ENCODE data around the gene LY6G6F.

DNA sequence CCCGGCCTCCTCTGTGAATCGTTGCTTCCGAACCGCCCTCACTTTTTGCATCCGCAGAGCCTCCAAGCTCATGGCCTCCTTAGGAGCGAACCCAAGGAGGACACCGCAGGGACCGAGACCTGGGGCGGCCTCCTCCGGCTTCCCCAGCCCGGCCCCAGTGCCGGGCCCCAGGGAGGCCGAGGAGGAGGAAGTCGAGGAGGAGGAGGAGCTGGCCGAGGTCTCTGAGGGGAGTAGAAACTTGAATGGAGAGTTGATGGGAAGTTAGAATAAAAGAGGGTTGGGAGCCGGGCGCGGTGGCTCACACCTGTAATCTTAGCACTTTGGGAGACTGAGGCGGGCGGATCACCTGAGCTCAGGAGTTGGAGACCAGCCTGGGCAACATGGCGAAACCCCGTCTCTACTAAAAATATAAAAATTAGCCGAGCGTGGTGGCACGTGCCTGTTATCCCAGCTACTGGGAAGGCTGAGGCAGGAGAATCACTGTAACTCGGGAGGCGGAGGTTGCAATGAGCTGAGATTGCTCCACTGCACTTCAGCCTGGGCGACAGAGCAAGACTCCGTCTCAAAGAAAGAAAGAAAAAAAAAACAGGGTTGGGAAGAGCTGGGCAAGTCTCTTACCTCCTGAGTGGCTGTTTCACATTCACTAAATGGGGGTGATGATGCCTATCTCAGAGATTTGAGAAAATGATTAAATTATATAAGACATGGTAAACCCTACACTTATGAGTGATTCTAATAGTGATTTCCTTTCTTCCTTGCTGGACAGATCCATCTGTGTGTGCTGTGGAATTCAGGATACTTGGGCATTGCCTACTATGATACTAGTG is 33.9 kb downstream of the LY6G6F start:
- TF ChIP-seq BRCA1 (CRISPR knock-in tag; IDR thresholded peaks at IDR 0.05) (no peak), AGO1 (IDR thresholded peaks at IDR 0.05; ENCODE audit: low read depth, low read length, poor library complexity, severe bottlenecking) (no peak)
- TF ChIP-seq, protein P1, sequence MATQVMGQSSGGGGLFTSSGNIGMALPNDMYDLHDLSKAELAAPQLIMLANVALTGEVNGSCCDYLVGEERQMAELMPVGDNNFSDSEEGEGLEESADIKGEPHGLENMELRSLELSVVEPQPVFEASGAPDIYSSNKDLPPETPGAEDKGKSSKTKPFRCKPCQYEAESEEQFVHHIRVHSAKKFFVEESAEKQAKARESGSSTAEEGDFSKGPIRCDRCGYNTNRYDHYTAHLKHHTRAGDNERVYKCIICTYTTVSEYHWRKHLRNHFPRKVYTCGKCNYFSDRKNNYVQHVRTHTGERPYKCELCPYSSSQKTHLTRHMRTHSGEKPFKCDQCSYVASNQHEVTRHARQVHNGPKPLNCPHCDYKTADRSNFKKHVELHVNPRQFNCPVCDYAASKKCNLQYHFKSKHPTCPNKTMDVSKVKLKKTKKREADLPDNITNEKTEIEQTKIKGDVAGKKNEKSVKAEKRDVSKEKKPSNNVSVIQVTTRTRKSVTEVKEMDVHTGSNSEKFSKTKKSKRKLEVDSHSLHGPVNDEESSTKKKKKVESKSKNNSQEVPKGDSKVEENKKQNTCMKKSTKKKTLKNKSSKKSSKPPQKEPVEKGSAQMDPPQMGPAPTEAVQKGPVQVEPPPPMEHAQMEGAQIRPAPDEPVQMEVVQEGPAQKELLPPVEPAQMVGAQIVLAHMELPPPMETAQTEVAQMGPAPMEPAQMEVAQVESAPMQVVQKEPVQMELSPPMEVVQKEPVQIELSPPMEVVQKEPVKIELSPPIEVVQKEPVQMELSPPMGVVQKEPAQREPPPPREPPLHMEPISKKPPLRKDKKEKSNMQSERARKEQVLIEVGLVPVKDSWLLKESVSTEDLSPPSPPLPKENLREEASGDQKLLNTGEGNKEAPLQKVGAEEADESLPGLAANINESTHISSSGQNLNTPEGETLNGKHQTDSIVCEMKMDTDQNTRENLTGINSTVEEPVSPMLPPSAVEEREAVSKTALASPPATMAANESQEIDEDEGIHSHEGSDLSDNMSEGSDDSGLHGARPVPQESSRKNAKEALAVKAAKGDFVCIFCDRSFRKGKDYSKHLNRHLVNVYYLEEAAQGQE (IDR thresholded peaks at IDR 0.05; ENCODE audit: borderline replicate concordance in 1 of 2, low read depth in 1 of 2, low read length in 2 of 2): no peak
